Measurements from ENCODE around the gene GPR135. TPM values are rescaled to one million over a fixed set of nuclear protein-coding genes. Genes with fewer than 3 reads are reported as not detected.
A peak's percentile ranks its signal among the peaks of the same experiment; 100 is the strongest.

GPR135 gene
- total RNA-seq: 1 to 10 TPM; 1.5 to 1.7 TPM

- peak within 1 kb of the TSS; percentile 78 for H3K27ac Mint-ChIP-seq
Observed at GRCh38 chr14:59465316-59466135, at the start of gene GPR135. Gene GPR135 (minus strand): TSS chr14:59465380. CDS start chr14:59465226, 154 bp downstream.

GRCh38 chr14:59511916-59512575 is 46.9 kb upstream of the GPR135 start:
- ATAC-seq (peak; percentile 49), DNase-seq (peak; percentile 40)
- no peaks in the 10 kb centered on the region for H3K9me3 Mint-ChIP-seq
- intact Hi-C loops (cut with micrococcal nuclease): no loop called here
- peak; percentile 52 for TF ChIP-seq CTCF (IDR thresholded peaks at IDR 0.05)
- H3K4me3 Mint-ChIP-seq: no peak overlapping the region
- CTCF ChIA-PET: interaction anchor here (0.5 to 6.5 kb wide), 13 partner anchors 11 to 737 kb away, joined by 3 to 75 read pairs (median 3); partner anchors contain the start of genes CCDC175, JKAMP, L3HYPDH and PPM1A
- H3K27ac Mint-ChIP-seq: no peak overlapping the region
- H3K4me1 Mint-ChIP-seq (ENCODE audit: low read depth): no peaks in the 10 kb centered on the region
- H3K27me3 Mint-ChIP-seq: peaks cover 9% of the 10 kb centered on the region
- no peaks in the 10 kb centered on the region for H3K36me3 Mint-ChIP-seq (ENCODE audit: low read depth)
- POLR2A ChIA-PET: no interaction called here

More at GRCh38 chr14:59465316-59466135, at the start of gene GPR135:
- H3K36me3 Mint-ChIP-seq (ENCODE audit: low read depth): peaks cover 5% of the 10 kb centered on the region
- ChIA-PET POLR2A (interaction anchor here (1.0 kb wide), 1 partner anchor 19 kb away, joined by 3 read pairs; the partner anchor contains the start of genes JKAMP and L3HYPDH), CTCF (interaction anchor here (0.9 to 1.9 kb wide), 3 partner anchors 12 to 112 kb away, joined by 3 to 7 read pairs (median 5); no protein-coding TSS in a partner anchor)
- TF ChIP-seq CTCF (IDR thresholded peaks at IDR 0.05): no peak
- peak; percentile 16 for ATAC-seq
- peak; percentile 28 for DNase-seq
- H3K9me3 Mint-ChIP-seq: no peaks in the 10 kb centered on the region
- intact Hi-C loops (cut with micrococcal nuclease): no loop called here
- H3K4me3 Mint-ChIP-seq: peak within 1 kb of the TSS; percentile 80
- H3K4me1 Mint-ChIP-seq (ENCODE audit: low read depth): peaks cover 12% of the 10 kb centered on the region
- peaks cover 7% of the 10 kb centered on the region for H3K27me3 Mint-ChIP-seq

- ChIA-PET POLR2A (no interaction called here), CTCF (interaction anchor here (1.1 to 6.5 kb wide), 2 partner anchors 66 to 73 kb away, joined by 3 to 75 read pairs; partner anchors contain the start of gene CCDC175)
- Mint-ChIP-seq H3K27ac (no peak overlapping the region), H3K27me3 (peaks cover 9% of the 10 kb centered on the region), H3K4me3 (no peak overlapping the region), H3K4me1 (ENCODE audit: low read depth) (no peaks in the 10 kb centered on the region), H3K36me3 (ENCODE audit: low read depth) (no peaks in the 10 kb centered on the region), H3K9me3 (no peaks in the 10 kb centered on the region)
- ATAC-seq: no peak
- intact Hi-C loops (cut with micrococcal nuclease): no loop called here
- TF ChIP-seq CTCF (IDR thresholded peaks at IDR 0.05): no peak
- no peak for DNase-seq
Observed at GRCh38 chr14:59510966-59511365, 45.8 kb upstream of the GPR135 start.

GRCh38 chr14:59510001-59510400 is 44.8 kb upstream of the GPR135 start:
- CTCF ChIA-PET: interaction anchor here (6.5 kb wide), 1 partner anchor 67 kb away, joined by 75 read pairs; the partner anchor contains the start of gene CCDC175
- TF ChIP-seq CTCF (IDR thresholded peaks at IDR 0.05): no peak
- no peaks in the 10 kb centered on the region for H3K36me3 Mint-ChIP-seq (ENCODE audit: low read depth)
- DNase-seq (no peak), ATAC-seq (no peak)
- H3K4me3 Mint-ChIP-seq: no peak overlapping the region
- no peaks in the 10 kb centered on the region for H3K4me1 Mint-ChIP-seq (ENCODE audit: low read depth)
- no peak overlapping the region for H3K27ac Mint-ChIP-seq
- peaks cover 9% of the 10 kb centered on the region for H3K27me3 Mint-ChIP-seq
- no peaks in the 10 kb centered on the region for H3K9me3 Mint-ChIP-seq
- intact Hi-C loops (cut with micrococcal nuclease): no loop called here
- POLR2A ChIA-PET: no interaction called here

Data from activated CD8-positive, alpha-beta T cell treated with anti-CD3 and anti-CD28 coated beads for 36 hours (primary cell).